HuH-7 (cell line): ENCODE data around the gene FXR1.
"Not testable (repeated sequence)": the region's sequence is repeated elsewhere in the genome, so short reads cannot be mapped to it uniquely, and the experiment has no call there.

Source experiments
- DNase-seq: peaks from one replicate; pipeline ENCODE4 v3.0.0; 2011; ENCODE audit warnings: low spot score

Gene FXR1

DNA sequence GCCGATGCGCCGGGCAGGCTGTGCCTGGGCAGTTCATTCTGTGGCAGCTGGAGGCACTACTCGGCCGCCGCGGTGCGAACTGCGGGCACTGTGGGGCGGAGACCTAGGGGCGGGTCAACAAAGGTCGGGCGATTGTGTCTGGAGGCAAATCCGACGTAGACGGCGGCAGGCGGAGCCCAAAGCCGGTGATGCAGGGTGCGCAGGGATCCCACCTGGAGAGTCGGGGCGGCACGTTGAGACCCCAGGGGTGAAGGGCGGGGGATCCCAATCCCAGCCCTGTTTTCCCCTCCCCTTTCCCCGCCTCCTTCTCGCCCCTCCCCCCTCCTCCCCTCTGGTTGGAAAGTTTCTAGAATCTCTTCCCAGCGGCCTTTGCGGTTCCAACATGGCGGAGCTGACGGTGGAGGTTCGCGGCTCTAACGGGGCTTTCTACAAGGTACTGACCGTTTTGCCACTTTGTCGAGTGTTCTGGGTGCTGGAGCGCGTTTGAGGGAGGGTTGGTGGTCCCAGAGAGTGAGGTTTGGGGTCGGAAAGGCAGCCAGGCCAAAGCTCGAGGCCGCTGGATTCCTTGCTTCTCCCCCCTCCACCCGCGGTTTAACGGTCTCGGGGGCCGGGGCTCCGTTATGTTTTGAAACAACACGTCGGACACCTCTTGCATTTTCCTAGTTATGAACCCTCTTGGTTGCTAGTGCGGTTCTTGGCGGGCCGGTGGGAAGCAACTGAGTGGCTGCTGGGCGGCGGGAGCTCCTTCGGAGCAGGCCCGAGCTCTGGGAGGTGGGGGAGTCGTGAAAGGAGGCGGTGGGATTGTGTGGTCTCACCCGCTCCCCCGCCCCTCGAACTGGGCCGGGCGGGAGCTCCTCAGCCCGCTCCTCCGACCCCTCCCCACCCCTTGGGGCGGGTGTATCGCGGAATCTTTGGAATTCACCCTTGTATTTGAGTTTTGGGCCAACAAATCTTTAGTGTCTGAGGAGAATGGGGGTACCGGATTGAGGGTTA, at the start of gene FXR1:
Gene FXR1 (plus strand): TSS at position 367 of the 993 bp plus-strand sequence. CDS start 16 bp downstream, at position 383.
- peak; percentile 75 for DNase-seq

DNA sequence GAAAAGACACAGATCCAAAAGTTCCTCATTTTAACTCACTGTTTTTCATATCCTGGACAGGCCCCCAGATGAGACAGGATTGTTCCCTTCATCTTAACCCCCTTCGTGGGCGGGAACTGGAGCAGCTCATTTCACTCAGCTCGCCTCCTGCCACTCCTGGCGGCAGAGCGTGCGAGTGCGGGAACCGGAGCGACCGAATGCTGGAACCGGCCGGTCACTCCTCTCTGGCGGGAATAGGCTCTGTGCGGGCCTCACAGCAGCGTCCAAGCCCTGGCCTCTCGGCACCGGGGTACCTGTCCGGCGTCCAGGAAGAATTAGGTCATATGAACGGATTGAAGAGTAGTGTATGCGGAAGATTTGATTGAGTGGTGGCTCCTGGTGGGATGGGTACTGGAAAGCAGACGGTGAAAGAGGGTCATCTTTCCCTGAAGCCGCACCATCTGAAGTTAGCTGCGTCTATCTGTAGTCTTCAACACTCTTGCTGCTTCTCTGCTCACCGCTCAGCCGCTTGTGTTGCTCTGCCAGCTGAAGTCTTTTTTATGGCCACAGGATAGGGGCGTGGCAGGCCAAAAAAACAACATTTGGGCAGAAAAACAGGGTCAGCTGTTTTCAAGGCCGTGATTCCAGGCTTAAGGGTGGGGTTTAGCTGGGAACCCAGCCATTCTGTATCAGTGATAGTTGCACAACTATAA, 42.3 kb upstream of the FXR1 start:
- no peak for DNase-seq

DNA sequence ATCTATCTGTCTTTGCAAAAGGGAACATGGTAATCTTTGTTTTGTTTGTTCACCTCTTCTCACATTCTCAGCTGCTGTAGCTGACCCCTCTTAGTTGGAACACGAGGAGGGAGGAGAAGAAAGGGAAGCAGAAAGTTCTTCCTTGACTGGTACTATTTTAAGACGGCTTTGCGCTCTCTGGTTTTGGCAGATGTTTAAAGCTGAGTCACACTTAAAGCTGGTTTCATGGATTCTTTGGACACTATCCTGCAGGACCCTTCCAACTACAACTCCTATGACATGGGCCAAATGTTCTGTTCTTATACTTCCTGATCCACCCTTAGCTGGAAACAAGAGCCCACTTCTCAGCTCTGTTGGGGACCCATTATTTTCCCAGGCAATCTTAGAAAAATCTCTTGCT, 40.6 kb upstream of the FXR1 start:
- DNase-seq: no peak

DNA sequence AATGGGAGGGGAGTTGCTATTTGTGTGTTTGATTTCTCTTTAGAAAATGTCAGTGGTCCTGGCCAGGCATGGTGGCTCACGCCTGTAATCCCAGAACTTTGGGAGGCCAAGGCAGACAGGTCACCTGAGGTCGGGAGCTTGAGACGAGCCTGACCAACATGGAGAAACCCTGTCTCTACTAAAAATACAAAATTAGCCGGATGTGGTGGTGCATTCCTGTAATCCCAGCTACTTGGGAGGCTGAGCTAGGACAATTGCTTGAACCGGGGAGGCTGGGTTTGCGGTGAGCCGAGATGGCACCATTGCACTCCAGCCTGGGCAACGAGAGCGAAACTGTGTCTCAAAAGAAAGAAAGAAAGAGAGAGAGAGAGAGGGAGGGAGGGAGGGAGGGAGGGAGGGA, 40.0 kb upstream of the FXR1 start:
- not testable (repeated sequence) for DNase-seq

DNA sequence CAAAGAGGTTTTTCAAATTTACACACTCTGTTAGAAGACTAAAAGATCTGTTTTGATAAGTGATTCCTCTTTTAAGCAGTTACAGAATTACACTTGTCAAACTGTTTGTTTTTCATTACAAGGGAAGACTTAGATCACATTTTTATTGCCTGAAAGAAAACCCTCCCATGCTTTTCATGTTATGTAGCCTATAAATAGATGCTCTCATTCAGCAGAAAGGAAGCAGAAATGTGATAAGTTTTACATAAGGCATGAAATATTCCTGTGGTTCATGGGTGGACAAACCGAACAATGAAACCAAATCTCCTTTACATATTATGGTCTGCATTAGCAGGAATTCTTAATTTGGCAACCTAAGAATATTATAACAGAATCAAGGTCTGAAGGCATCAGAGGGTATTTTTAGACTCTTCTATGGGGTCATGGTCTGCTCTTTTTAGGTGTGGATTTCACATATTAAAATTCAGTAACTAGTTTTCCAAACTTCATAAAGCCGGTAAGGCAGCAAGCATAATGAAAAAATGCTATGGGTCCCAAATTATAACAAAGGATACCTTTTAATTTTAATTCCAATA, 37.3 kb upstream of the FXR1 start:
- DNase-seq: no peak

DNA sequence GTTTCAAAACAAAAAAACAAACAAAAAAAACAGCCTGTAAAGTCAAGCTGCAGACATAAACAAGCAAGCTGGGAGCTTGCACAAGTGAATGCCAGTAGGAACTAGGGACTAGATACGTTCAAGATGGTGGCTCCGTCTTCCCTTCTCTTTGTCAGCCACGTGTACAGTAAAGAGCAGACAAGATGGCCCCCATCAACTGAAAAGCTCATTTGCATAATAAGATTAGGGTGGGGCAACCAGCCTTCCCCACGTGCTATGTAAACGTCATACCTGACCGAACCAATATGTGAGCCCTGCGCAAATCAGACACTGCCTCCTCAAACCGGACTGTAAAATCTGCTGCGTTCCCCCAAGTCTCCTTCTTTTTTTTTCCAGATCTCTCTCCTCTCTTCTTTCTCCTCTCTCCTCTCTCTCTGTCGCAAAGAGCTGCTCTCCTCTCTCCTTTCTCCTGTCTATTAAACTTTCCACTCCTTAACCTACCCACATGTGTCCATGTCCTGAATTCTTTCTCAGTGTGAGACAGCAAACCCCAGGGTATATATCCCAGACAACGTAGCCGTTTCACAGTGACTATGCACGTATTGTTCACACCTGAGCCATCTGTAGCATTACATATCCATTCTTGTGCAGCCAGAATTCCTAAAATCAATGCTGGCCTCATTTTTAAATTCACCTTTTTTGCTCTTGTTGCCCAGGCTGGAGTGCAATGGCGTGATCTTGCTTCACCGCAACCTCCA, 31.2 kb upstream of the FXR1 start:
- no peak for DNase-seq

DNA sequence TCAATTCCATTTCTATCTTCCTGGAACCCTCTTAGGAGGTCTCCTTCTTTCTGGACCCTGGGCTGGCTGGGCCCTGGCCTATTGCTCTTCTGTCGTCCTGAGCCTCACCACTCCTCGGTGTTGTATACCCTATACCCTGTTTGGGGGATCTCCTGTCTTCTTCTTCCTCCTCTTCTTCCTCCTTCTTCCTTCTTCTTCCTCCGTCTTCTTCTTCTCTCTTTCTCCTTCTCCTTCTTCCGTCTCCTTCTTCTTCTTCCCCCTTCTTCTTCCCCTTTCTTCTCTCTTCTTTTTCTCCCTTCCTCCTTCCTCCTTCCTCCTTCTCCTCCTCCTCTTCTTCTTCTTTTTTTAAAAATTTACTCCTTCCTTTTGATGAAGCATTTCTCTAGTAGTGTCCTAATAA, 30.4 kb upstream of the FXR1 start:
- DNase-seq: no peak

DNA sequence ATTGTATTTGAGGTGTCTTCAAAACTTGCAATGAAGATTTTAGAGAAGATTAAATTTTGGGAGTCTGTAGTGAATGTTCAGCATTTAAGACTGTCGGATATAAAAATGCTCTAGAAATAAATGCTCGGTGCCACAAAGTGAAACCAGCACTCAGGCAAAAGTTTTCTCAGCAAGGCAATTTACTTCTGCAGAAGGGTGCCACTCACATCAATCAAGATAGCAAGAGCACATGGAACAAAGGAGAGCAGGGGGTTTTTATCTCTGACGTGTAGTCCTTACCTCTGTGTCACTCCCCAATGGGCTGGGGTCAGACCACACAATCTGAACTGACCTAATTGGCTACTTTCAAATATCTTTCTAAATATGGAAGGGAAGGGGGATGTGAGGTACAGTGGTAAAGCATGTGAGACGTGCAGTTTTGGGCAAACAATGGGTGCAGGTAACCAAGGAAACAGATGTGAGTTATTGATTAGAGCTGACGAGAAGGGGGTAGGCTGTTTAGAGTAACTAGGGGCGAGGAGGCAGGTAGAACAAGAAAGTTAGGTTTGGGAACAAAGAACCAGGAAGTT, 23.4 kb upstream of the FXR1 start:
- no peak for DNase-seq

DNA sequence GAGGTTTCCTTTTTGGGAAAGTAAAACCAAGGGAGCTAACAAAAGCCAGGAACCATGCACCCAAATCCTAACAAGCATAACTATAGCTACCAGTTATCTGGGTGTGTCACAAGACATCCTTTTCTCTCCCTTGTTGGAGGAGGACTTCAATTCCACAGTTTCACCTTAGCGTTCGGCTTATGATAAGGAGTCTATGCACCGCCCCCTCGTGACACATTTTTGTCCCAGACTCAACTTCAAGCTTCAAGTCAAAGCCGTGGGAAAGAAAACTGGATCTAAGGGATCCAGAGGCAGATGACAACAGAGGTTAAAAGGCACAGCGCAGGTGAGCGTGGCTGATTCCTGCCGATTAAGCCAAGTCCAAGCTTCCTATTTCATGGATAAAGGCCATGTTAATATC, 13.9 kb upstream of the FXR1 start:
- no peak for DNase-seq

DNA sequence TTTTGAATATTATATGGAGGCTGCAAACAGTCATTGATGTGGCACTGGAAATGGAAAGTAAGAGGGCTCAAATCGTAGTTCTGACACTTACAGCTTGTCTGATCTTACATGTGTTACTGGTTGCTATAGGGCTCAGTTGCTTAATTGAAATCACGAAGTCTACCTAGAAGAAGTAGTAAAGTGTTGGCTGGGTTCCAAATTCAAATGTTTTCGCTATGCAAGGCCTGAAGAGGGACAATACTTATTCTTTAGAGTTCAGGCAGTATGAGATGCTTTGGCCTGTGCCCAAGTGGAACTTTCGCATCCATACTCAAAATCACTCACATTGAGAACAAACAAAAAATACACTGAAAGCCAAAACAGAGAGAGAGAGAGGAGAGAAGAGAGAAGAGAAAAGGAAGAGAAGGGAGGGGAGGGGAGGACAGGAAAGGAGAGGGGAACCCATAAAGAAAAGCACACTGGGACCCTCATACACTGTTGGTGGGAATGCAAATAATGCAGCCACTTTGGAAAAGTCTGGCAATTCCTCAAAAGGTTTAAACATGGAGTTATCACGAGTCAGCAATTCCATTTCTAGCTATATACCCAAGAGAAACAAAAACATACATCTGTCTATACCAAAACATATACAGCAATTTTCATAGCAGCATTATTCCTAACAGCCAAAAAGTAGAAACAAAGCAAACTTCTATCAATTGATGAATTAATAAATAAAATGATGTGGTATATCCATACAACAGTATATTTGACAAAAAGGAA, 2.9 kb upstream of the FXR1 start:
- DNase-seq: no peak

DNA sequence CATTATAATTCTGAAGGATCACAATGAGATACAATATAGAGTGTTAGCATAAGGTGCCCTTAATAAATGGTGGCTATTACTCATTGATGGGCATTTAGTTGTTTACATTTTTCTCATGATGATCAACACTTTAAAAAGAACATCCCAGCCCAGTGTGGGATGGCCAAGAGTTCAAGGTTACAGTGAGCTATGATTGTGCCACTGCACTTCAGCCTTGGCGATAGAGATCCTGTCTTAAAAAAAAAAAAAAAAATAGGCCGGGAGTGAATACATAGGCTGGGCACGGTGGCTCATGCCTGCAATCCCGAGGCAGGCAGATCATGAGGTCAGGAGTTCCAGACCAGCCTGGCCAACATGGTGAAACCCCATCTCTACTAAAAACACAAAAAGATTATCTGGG, 1.6 kb upstream of the FXR1 start:
- no peak for DNase-seq

DNA sequence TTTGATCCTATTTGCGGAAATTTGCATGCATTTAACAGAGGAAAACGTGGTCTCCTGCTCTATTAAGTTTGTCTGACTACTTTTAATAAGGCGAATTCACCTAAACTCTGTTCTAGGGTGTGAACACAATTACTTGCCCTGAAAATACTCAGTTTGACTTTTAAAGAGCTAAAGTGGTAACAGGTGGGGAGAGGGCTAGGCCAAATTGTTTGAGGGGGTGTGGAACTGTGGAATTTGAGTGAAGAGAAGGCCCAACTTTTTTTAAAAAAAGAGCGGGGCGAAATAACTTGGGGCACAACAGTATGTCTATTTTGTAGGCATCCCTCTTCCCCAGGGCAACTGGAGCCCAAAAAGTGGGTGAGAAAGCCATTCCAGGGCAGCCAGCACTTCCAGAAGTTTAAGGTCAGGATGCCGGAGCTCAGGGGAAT, 580 bp upstream of the FXR1 start:
- DNase-seq: no peak

DNA sequence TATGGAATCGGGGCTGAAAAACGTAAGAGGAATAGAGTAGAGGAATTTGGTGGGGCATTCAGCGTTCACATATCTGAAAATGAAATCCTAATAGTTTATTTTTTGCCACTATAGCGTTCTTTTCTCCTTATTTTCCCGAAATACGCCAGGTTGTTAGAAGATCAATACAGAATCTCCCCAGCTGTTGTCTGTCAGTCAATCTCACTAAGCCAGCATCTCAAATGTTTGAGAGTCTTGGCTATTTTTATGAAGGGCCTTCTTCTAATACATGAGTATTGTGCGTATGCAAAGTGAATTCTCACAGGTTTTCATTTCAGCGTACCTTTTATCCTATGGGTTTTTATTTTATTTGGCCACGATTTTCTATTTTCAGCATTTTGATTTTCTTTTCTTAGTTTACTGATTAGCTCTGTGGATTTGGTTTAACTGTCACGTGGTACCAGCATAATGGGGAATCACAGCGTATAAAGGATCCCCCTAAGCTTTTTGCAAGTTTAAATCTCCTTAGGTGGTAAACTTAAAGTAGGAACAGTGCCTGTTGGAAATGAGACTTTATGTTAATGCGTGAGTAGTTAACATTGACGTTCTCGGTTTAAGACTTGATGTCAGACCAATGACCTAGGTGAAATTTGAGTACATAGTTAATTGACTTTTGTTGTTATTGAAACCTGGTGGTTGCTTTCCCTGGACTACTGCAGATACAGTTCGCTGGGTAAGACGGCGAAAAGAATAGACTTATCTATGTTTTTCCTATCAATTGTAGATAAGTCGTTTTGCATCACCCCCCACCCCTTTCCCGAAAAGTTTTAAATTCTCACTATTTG, 1.3 kb downstream of the FXR1 start:
- DNase-seq: no peak

DNA sequence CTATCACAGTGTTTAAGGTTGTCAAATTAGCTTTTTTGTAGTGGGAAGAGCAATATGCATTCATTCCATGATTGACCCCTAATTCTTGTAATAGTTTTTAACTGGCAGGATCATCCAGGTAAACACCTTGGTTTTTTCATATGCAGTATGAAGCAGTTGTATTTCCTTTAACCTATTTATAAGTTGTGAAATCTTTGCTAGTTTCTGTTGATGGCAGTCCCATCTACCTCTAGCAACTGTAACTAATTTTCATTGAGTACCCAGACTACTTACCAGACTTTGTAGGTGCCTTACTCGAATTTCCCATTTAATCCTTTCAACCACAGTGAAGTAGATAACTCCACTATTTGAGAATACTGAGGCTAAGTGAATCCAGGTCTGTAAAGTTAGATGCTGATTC, 6.1 kb downstream of the FXR1 start:
- DNase-seq: no peak

DNA sequence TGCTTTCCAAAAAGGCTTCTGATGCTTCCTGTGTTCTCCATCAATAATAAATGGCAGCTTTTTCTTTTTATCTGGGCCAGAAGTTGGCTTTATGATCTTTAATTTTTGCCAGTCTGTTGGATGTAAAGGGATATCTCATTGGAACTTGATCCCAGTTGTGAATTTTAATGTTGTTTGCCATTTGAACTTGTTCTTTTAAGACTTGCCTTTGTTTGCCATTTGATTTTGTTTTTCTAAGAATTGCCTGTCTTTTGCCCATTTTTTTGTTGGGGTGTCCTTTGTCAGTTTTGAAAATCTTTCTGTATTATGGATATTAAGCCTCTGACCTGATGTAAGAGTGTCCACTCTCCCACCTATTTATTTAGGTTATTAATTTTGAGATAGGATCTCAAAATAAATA, 9.8 kb downstream of the FXR1 start:
- no peak for DNase-seq

DNA sequence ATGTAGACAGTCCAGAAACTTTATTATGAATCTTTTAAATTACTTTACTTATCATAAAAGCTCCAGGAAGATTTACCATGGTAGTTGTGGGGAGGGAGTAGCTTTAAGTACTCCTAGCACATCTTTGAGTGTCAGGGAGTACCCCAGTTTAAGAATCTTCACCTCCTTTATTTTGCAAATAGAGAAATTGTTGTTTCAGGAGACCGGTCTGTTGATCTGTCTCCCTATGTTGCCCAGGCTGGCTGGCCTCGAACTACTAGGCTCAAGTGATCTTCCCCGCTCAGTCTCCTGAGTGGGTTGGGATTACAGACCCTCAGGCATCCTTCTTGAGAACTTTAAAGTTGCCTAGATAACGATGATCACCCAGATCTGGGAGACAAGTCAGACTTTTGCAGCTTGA, 11.1 kb downstream of the FXR1 start:
- no peak for DNase-seq

DNA sequence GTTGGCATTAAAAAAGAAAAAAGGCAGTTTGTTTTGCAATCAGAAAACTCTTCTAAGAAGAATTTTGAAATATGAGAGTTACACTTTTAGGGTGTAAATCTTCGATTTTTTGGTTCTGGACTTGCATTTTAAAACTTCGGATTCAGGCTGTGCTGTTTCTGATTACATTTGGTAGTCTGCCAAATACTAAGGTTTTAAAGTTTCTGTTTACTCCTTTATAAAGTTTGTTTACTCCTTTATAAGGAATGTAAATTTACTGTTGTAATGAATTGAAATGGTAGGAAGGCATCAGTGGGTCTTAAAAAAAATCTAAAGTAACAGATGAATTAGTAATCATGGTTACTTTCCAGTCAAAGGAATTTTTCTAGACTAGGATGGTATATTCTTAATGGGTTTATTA, 14.1 kb downstream of the FXR1 start:
- DNase-seq: no peak

DNA sequence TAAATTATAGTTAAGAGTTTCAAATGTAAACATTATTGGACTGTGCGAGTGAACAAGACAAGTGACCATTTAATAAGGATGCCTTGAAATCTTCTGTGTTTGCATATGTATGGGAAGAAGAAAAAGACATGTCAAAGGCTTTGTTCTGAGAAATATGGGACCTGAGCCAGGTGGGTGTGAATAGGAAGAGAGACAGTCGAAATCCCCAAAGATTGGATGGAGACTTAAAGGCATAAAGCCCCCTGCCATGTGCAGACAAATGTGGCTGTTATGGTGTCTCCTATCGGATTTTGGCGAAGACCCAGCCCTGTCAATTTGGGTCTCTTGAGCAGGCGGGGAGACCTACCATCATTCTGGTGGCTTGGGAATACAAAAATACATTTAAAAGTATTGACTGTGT, 16.9 kb downstream of the FXR1 start:
- DNase-seq: no peak

DNA sequence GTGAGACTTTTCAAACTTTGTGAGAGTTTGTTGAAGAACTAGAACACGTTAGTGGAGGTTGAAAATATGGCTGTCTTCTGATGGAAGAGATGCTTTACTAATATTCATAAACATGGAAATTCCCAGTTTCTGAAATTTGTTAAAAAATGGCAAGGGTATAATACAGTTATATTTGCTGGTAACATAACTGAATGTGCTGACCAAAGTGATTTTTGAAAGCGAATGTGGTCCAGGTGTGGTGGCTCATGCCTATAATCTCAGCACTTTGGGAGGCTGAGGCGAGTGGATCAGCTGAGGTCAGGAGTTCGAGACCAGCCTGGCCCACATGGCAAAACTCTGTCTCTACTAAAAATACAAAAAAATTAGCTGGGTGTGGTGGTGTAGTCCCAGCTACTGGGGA, 18.1 kb downstream of the FXR1 start:
- DNase-seq: no peak

DNA sequence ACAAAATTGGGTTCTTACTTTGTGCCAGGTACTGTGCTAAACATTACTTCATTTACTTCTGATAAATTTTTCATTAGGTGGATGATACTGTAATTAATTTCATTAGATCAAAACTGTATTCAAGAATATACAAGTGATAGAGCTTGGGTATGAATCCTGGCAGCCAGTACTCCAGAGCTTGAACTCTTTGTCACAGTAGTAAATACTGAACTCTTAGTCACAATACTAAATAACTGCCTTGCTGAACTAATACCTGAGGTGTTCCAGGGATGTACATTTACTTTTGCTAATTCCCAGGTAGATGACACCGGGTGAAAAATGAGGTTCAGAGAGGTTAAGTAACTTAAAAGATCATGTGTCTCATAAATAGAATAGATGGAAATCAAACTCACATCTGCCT, 20.3 kb downstream of the FXR1 start:
- DNase-seq: no peak
